ENCODE data around the gene ANGPT4. TPM values are rescaled to one million over a fixed set of nuclear protein-coding genes. Genes with fewer than 3 reads are reported as not detected.

ANGPT4 gene
- total RNA-seq, 6 experiments from 2014 or later = 0.04 to 0.12 TPM; not detected in 4

DNA sequence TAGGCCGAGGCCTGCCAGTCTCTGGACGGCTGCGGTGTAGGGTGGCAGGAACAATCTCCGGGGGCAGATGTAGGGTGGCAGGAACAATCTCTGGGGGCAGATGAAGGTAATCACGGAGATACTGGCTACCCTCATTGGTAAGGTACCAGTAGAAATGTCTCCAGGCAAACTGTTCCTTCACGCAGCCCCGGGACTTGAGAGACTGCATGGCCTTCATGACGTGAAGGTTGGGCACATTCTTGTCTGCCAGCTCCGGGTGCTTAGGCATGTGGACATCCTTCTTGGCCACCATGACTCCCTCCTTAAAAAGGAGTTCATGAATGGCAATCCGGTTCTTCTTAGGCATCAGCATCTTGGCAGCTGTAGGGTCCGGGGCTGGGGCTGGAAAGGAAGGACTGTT lies 76.5 kb downstream of the ANGPT4 start:
- WGBS (ENCODE audit: insufficient coverage, low coverage, low lambda C conversion rate, missing lambda C conversion rate) = 86% methylated on average over 1 of the region's 11 CpGs
- Histone ChIP-seq H3K27ac (no peak overlapping the region), H3K27me3 (no peaks in the 10 kb centered on the region), H3K4me3 (no peak overlapping the region), H3K36me3 (no peaks in the 10 kb centered on the region), H3K4me1 (peaks cover 0 to 33% (median 4%) of the 10 kb centered on the region in 4 donors), H3K9me3 (no peaks in the 10 kb centered on the region)
- TF ChIP-seq, protein P1, sequence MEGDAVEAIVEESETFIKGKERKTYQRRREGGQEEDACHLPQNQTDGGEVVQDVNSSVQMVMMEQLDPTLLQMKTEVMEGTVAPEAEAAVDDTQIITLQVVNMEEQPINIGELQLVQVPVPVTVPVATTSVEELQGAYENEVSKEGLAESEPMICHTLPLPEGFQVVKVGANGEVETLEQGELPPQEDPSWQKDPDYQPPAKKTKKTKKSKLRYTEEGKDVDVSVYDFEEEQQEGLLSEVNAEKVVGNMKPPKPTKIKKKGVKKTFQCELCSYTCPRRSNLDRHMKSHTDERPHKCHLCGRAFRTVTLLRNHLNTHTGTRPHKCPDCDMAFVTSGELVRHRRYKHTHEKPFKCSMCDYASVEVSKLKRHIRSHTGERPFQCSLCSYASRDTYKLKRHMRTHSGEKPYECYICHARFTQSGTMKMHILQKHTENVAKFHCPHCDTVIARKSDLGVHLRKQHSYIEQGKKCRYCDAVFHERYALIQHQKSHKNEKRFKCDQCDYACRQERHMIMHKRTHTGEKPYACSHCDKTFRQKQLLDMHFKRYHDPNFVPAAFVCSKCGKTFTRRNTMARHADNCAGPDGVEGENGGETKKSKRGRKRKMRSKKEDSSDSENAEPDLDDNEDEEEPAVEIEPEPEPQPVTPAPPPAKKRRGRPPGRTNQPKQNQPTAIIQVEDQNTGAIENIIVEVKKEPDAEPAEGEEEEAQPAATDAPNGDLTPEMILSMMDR (IDR thresholded peaks at IDR 0.05) = no peak
- TF ChIP-seq POLR2A (IDR thresholded peaks at IDR 0.05) = no peak
- no peak for DNase-seq
- no peak for ATAC-seq
- intact Hi-C loops (cut with DNase I) = no loop called here

DNA sequence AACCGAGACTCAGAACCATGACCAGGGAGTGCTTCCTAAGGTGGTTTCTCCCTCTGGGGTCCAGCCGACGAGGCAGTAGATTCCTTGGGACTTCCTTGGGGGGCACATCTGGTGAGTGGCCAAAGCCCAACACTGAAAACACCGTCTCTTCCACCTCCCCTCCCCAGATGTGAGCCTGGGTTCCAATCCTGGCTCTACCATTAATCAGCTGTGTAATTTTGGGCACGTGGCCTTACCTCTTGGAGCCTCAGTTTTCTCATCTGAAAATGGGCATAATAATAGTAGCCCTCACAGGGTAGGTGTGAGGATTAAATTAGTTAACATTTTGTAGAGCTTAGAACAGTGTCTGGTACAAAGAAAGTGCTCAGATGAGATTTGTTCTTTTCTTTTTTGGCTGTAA lies 77.1 kb downstream of the ANGPT4 start:
- Histone ChIP-seq H3K27me3 (no peaks in the 10 kb centered on the region), H3K27ac (no peak overlapping the region), H3K9me3 (no peaks in the 10 kb centered on the region), H3K4me3 (no peak overlapping the region), H3K4me1 (peaks cover 0 to 32% (median 4%) of the 10 kb centered on the region in 4 donors), H3K36me3 (no peaks in the 10 kb centered on the region)
- TF ChIP-seq, protein P1 (IDR thresholded peaks at IDR 0.05) = no peak
- TF ChIP-seq POLR2A (IDR thresholded peaks at IDR 0.05) = no peak
- WGBS (ENCODE audit: insufficient coverage, low coverage, low lambda C conversion rate, missing lambda C conversion rate) = 83% methylated on average over 2 of the region's 5 CpGs
- intact Hi-C loops (cut with DNase I) = no loop called here
- no peak for ATAC-seq
- DNase-seq = no peak

DNA sequence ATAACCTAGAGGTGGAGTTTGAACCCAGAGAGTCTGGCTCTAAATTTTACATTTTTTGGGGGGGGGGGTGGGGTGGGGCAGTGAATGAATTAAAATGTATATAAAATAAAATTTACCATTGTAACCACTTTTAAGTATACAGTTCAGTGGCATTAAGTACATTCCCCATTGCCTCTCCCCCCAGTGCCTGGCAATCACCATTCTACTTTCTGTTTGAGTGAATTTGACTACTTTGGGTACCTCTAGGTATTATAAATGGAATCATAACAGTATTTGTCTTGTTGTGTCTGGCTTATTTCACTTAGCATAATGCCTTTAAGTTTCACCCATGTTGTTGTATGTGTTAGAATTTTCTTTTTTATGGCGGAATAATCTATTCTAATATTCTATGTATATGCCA lies 79.9 kb downstream of the ANGPT4 start:
- Histone ChIP-seq H3K4me1 (peaks cover 0 to 22% (median 4%) of the 10 kb centered on the region in 4 donors), H3K4me3 (no peak overlapping the region), H3K9me3 (no peaks in the 10 kb centered on the region), H3K36me3 (no peaks in the 10 kb centered on the region), H3K27me3 (no peaks in the 10 kb centered on the region), H3K27ac (no peak overlapping the region)
- intact Hi-C loops (cut with DNase I) = no loop called here
- ATAC-seq = no peak
- 75% methylated on average over 1 of the region's 1 CpG for WGBS (ENCODE audit: insufficient coverage, low coverage, low lambda C conversion rate, missing lambda C conversion rate)
- TF ChIP-seq POLR2A (IDR thresholded peaks at IDR 0.05) = no peak
- TF ChIP-seq, protein P1 (IDR thresholded peaks at IDR 0.05) = no peak
- DNase-seq = no peak

DNA sequence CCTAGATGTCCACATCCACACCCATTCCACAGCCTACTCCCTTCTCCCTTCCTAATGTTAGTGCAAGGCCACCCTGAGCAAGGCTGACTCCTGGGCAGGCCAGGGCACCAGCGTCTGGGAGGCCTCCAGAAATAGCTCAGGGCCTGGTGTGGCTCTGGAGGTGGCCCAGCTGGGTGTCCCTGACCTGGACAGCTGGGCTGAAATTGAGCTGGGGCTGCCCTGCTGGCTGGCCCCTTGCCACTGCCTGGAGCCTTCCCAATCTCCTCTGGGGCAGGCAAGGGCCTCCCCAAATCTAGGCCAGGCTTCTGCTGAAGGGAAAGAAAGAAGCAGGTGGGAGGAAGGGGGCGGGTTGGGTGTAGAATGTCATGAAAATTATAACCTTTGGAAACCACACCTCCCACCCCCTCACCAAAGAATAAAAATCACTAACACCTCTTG lies 80.5 kb downstream of the ANGPT4 start:
- H3K4me1 ChIP-seq = peaks cover 0 to 17% (median 4%) of the 10 kb centered on the region in 4 donors
- no peaks in the 10 kb centered on the region for H3K9me3 ChIP-seq
- ATAC-seq (peak; percentile 46 to 77 (median 60)), DNase-seq (peak; percentile 76 to 94 (median 93))
- WGBS (ENCODE audit: insufficient coverage, low coverage, low lambda C conversion rate, missing lambda C conversion rate) = 33% methylated on average over 2 of the region's 2 CpGs
- intact Hi-C loops (cut with DNase I) = no loop called here
- H3K4me3 ChIP-seq = no peak overlapping the region
- TF ChIP-seq, protein P1 (IDR thresholded peaks at IDR 0.05) = no peak
- TF ChIP-seq POLR2A (IDR thresholded peaks at IDR 0.05) = no peak
- H3K27ac ChIP-seq = peak overlapping the region in 1 of 3 donors; percentile 17
- H3K36me3 ChIP-seq = no peaks in the 10 kb centered on the region
- H3K27me3 ChIP-seq = no peaks in the 10 kb centered on the region
